ENCODE data around the gene MINDY1.

Gene MINDY1

DNA sequence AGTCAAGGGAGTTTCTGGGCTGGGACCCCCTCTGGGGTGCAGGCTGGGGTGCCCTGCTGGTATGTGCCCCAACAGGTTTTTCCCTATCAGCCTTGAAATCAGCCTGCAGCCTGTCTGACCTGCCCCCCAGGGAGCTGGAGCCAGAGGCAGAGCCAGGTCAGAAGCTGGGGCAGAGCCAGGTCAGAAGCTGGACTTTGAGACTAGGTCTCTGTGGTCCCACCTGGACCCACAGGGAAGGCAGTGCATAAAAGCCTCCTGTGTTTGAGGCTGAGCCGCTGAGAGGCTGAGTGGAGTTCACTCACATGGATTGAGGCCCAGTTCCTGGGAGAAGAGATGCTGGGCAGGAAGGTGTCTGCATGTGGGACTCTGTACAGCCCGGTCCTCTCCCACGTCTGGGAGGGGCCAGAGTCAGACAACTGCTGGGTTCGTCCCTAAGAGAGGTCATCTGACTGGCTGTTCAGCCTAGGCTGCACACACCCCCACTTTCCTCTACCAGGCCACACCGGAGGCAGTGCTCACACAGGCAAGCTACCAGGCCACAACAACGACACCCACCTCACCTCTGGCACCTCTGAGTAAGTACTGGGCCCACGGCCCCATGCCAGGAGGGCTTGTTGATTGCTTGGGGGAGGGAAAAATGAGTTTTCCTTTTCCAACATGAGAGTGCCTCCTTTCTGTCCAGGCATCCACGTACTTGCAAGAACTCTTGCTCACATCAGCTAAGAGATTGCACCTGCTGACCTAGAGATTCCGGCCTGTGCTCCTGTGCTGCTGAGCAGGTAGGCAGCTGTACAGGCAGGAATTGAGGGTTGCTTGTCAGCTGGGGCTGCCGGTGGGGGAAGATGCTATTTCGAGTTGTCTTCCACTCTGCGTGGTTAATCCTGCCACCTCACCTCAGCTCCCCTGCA lies 24.6 kb downstream of the MINDY1 start, which contains the start of gene ANXA9:
ANXA9 (plus strand) TSS at position 488 of the 908 bp plus-strand sequence. CDS start 814 bp downstream, outside the sequence.
- DNase-seq, result no peak

DNA sequence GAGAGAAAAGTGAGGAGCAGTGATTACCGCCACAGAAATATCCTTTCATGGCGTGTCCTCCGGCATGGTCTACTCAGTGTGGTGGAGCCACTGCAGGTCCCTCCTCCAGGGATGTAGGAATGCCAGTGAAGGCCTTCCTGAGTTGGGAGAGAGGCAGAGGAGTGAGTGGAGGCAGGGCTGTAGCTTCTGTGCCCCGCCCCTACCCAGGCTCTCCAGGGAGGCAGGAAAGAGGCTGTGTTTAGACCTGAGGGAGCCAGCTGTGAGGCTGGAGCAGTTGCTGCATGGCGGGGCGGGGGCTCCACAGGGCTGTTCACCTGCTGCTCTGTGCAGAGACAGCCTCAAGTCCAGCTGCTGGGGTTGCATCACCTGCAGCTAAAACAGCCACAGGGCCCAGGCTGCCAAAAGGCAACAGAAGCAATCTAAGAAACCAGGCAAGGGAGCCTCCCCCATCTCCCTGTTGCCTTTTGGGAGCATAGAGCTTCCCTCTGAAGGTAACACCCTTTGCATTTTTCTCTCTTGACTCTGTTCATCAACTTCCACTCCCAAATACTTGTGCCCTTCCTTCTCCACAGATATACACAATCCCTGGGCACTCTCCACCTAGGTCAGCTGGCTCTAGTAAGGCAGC lies 25.4 kb downstream of the MINDY1 start:
- DNase-seq, result no peak

DNA sequence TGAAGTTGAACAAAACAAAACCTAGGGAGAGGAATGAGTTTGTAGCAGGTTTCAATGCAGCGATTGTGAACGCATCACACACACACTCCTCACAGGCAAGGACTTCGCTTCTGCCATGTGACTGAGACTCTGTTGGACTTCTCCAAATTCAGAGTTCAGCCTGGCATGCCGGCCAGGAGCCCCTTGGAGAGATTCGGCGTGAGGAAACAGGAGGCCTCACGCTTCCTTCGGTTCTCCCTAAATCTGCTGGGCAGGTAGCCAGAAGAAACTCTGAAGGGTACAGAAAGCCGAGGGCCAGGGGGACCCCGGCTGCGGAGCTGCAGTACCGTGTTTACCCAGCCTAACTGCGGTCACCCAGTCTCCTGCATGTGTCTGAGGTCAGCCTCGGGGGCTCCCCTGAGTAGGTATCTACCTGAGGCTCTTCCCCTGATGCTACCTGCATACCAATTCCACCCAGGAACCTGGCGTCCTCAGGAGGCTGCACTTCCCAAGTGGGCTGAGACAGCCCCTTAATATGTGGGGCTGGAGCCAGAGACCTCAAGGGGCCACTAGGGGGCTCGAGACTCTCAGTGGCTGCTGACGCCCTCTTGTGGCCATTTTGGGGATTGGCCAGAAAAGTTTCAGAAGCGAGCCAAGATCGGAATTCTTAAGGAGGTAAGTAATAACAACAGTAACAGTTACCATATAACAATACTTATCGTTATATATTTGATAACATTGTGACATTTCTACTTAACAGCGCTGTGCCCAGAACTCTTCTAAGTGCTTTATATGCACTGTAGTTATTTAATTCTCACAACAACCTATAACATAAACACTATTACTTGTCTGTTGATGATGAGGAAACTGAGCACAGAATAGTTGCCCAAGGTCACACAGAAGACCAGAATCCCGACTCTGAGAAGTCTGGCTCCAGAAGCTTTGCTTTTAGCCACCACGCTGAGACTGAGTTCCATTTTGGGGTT lies 27.3 kb downstream of the MINDY1 start:
- peak; percentile 78 for DNase-seq

DNA sequence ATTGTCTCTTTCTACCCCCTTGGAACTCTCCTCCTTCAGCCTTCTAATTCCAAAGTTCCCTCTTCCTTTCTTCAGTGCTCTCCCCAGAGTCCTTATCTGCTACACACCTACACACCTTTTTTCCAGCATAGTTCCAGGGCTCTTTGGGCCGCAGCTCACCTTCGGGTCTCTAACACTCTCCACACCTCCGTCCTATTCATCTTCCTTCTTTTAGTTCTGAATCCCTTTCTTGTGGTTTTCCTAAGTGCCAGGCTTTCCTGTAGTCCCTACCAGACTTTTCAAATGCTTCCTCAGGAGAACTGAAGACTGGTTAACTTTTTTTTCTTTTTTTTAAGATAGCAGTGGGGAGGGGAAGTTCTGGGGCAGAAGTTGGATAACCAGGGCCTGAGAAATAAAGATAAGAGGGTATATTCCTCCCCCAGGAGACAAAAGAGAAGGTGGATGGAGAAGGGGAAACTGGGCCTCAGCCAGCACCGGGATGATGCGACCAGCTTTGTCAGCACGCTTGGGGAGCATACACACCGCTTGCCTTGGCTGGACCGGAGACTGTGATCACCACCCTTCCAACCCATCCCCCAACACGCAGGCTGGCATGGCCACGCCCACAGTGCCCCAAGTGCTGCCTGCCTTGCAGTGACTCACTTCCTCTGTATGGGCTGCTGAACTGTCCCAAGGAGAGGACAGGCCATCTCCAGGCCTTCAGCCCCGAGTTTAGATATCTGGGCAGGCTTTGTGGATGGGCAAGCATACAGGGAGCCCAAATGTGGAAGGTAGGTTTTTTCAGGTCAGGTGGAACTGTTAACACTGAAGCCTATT lies 29.6 kb downstream of the MINDY1 start:
- DNase-seq, result peak; percentile 60

DNA sequence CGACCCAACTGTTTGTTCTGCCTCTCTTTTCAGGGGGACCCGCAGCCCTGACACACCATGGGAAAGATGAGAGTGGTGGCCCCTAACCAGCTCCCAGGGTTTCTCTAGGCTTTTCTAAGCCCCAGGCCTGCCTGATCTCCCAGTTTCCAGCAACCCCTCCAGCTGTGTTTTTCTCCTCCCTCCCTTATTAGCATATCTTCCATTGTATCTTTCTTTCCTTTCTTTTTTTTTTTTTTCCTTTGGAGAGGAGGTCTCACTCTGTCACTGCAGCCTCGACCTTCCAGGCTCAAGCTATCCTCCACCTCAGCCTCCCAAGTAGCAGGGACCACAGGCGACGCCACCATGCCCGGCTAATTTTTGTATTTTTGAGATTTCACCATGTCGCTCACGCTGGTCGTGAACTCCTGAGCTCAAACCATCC lies 30.3 kb downstream of the MINDY1 start:
- no peak for DNase-seq

DNA sequence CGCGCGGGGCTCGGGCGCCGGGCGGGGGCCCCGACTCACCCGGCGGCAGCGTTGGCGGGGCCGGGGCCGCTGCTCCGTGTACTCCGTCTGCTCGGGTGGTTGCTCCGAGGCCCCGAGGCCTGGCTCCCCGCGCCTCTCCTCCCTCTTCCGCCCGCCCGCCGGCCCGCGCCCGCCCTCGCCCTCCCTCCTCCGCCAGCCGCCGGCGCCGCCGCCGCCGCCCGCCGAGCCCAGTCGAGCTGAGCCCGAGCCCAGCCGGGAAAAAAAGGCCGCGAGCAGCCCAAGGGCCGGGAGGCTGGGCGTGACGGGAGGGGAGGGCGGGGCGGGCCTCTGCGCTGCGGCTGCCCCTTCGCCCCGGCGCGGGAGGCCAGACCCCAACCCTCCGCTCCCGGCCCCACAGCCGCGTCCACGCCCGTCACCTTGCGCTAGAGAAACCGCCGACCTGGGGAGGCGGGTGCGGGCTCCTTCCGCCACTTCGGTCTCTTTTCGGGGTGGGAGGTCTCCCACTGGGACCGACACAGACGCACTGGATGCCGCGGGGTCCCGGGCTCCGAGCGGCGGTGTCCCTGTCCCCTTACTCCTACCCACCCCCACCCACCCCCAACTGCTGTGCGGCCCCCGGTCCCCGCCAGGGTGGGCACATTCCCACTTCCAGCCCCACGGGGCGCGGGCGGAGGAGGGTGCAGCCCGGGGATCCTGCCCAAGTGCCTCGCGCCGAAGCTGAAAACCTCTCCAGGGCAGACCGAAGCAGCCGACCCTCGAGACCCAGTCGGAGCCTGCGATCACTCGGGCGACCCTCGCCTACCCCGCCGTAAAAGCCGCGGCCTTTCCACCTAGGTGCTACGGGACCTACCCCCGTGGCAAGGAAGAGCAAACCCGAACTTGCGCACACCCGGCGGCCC lies 31.9 kb downstream of the MINDY1 start, which contains the start of gene CERS2:
CERS2 (minus strand) TSS at position 256 of the 899 bp plus-strand sequence. CDS start 5,745 bp downstream, outside the sequence.
- peak; percentile 66 for DNase-seq

DNA sequence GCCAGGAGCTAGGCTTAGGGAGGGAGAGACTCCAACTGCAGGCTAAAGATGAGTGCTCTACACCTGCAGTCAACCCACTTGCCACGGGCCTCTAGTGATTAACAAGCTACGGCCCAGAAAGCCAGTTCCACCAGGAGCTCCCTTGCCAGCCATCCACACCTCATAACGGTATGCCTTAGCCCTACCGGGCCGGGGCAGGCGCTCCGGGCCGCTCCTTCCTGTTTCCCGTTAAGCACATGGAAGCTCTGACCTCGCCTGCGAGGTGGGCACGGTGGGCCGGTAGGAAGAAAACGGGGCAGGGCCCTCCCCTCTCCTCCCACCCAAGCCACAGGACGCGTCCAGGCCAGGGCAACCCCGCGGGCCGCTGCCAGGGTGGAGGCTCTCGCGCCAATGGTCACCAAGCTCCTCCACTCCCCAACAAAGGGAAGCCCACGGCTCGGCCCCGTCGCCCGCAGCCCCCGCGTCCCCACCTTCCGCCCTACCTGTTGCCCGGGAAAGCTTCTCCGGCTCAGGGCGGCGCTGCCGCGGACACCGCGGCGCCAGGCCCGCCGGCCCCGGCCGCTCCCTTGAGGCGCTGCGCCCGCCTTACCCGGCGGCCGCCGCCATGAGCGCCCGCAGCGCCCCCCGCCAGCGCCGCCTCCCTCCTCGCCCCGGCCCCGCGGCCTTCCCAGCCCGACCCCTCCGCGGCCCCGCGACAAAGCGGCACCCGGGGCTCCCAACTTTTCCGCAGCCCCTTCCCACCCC lies 32.7 kb downstream of the MINDY1 start:
- DNase-seq, result peak; percentile 13

DNA sequence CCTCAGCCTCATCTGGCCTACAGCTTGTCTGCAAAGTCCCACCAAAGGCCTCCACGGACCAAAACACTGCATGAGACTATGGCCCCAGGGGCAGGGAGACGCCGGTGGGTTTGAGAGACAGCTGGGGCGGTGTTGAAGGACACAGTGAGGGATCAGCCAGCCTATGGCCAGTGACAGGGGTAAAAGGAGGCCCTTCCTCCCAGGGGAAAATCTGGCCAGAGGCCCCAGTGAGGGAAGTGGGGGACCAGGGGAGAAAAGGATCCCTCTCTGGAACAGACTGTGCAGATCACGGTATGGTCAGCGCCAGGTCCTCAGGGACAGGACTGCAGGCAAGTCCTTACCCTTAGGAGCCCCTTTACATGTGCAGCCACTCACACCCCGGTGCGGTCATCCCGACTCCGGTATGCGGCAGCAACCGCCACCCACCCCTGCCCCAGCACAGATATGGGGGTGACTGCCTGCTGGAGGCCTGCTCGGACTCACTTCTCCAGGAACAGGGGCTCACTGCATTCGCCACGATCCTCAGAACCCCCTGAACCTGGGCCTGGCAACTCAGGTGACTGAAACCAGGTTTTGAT lies 33.4 kb downstream of the MINDY1 start:
- no peak for DNase-seq

DNA sequence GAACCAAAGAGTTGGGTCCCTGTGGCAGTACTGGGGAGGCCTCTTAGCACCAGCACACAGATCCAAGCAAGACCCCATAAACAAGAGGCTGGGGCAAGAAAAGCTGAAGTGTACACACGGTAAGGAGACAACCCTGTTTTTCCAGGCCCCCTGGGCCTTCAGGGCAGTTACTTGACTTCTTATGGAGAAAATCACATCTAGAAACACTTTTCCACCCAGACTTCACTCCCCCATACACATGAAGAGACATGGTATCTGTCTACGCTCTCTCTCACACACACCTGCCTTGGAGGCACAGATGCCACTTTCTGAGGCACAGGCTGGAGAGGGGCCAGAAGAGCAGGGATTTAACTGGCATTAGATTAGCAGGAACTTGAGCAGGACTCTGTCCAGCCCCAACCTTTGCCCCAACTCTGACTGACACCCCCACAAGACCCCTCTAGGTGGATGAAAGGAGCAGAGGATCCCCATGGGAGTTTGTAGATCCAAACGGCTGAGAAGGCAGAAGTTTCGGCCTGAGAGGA lies 34.2 kb downstream of the MINDY1 start:
- DNase-seq, result no peak

DNA sequence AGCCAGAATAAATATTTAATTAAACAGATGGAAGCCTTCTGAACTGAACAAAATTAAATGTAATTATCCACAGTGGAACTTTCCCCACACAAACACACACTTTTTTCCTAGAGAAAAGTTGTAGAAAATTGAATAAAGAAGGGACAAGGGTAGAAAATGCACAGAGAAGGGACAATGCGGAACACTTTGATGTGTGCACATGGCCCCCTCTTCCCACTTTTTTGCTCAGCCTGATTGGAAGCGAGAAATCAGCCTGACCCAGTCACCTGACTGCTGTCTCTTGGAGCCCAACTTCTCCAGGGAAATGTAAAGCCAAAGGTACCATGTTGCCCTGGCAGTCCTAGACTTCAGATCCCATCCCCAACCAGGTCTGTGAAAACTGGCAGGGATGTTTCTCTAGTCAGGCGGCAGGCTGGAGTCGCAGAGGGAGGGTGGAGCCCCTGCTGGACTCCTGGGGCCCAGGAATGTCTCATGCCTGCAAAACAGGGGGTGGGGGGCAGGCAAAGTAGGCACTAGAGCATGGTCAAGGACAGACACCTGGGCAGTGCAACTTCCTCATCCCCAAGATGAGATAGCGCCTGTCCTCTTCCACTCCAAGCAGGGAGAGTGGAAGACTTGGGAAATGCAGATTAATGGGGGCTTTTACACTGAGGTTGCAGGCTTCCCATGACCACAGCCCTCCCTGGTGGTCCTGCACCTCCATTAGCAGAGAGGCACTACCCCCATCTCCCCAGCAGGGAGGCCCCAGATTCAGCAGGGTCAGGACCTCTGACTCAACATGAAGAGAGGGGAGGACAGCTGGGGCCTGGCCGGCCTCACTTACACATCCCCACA lies 34.9 kb downstream of the MINDY1 start:
- DNase-seq, result no peak

DNA sequence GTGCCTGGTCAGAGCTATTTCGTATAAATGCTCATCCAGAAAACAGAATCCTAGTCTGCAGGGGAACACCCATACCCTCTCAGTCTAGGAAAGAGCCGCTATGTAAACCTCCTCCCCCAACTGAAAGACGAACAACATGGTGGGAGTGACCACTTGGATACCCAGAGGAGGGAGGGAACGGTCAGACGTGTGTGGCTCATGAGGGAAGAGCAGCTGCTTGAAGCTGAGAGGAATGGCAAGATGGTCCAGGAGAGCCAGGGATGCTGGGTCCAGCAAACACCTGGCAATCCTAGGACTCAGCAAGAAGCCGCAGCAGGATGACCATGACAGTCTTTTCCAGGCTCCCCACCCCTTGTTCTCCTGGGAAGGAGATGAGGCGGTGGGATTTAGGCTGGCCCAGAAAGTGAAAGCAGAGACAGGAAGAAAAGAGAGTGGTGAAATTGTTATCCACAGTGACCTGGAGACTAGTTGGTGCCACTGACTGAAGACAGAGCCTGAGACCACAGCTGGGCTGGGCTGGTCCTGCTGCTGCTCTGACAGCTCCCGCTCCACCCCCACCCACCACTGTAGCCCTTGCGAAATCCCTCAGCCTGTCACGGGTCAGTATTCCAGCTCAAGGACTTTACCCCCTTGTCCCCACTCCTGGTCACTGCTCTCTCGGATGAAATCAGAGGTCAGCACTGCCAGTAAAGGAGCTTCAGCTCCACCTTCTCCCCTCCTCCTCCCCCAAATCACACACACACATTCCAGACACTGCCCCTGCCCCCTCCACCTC lies 35.7 kb downstream of the MINDY1 start:
- no peak for DNase-seq

DNA sequence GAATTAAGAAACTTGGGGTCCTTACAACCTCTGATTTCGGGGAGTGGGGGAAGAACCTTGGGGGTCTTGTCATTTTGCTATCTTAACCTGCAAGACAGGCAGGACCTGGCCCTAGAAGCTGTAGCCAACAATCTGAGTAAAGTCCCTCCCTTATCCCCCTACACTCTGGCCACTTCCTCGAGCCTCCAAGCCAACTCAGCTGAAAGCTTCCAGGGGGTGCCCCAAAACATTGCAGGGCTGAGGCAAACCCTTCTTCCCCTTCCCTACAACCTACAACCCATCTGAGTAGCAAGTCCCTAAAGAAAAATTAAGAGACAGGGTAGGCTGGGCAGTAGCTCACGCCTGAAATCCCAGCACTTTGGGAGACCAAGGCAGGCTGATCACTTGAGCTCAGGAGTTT lies 37.1 kb downstream of the MINDY1 start:
- DNase-seq, result no peak

DNA sequence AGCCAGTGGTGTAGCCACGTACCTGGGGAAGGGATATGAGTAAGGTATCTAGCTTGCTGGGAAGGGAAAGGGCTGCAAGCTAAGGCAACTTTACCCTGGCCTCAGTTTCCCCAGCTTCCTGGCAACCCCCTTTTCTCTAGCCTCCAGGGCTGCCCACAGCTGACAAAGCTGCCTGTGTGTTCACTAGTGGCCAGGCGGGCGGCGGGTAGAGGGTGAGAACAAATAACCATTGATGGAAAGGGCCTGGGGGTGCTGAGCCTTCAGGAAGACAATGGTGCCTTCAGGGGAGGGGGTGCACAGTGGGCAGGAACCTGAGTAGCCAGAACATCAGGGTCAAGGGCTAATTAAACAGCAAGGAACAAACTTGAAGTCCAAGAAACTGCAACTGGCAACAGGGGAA lies 38.2 kb downstream of the MINDY1 start:
- no peak for DNase-seq

DNA sequence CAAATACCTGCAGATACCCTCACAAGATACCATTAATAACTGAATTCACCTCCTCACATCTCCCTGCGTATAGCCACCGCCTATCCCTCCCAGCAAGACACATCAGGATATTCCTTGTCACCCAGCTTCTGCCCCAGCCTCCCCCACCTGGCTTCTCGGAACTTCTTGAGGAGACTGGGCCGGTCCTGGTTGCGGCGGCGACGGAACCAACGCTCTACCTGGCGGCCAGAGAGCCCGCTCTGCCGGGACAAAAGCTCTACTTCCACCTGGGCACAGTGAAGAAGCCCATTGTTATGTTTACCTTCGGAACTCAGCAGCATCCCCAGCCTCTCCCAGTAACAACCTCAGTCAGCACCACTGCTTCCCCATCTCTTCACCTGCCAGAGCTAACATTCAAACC lies 38.8 kb downstream of the MINDY1 start:
- no peak for DNase-seq

DNA sequence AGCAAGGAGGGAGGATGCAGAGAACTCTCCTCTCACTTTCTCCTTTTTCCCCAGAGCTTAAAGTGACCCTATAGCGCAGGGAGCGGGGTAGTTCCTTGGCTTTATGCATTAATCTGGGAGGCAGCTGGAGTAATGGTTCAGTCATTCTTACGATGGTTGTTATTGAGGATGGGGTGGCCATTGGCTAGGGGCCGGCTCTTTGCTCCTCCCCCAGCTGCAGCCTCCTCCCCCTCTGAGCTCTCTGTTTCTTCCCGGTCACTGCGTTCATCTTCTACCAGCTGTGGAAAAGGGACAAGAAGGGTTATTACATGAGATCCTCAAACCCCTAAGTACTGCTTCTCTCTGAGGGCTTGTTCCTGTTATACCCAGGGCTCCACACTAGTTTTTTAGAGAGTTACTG lies 40.7 kb downstream of the MINDY1 start:
- no peak for DNase-seq

DNA sequence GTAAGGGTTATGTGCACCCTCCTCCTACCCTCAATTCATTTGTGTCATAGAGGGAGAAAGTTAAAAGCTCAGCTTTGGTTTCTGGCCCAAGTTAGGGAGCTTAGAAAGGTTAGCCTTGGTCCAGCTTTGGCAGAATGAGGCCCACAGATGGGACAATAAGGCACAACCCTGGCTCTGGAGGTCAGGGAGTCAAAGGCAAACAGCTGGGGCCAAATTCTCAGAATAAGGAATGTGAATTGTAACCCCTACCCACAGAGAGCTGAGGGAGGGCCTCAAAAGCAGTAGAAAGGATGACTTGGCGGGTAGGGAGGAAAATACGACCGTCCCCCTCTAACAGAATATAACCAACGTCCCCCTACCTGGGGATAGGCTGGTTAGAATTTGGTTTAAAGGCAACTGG lies 41.1 kb downstream of the MINDY1 start:
- DNase-seq, result no peak

DNA sequence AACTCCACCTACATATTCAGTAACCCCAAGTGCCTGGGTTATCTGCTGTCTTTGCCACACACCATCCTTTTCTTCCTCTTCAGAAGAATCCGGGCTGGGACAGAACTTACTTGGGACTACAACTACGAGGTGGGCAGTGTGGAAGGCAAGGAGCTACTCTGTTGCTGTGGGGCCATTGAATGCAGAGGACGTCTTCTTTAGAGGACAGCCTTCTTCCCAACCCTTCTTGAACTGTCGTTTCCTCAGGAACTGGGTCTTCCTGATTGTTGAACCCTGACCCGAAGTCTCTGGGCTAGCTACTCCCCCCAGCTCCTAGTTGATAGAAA lies 42.6 kb downstream of the MINDY1 start:
- no peak for DNase-seq

All from activated CD4-positive, alpha-beta T cell treated with anti-CD3 and anti-CD28 coated beads for 1 hour (primary cell).